Stimulated activated CD4-positive, alpha-beta T cell treated with anti-CD3 and anti-CD28 coated beads, Interleukin-2, amount 100 ng/mL, for 4 hours (primary cell): Measurements from ENCODE around the gene HUS1.
"Not testable (repeated sequence)": the region's sequence is repeated elsewhere in the genome, so short reads cannot be mapped to it uniquely, and the experiment has no call there.

Experiments used
- DNase-seq: peaks from one replicate; pipeline ENCODE4 v3.0.0-alpha.2; 2020; ENCODE audit warnings: low read depth

Gene HUS1

DNA sequence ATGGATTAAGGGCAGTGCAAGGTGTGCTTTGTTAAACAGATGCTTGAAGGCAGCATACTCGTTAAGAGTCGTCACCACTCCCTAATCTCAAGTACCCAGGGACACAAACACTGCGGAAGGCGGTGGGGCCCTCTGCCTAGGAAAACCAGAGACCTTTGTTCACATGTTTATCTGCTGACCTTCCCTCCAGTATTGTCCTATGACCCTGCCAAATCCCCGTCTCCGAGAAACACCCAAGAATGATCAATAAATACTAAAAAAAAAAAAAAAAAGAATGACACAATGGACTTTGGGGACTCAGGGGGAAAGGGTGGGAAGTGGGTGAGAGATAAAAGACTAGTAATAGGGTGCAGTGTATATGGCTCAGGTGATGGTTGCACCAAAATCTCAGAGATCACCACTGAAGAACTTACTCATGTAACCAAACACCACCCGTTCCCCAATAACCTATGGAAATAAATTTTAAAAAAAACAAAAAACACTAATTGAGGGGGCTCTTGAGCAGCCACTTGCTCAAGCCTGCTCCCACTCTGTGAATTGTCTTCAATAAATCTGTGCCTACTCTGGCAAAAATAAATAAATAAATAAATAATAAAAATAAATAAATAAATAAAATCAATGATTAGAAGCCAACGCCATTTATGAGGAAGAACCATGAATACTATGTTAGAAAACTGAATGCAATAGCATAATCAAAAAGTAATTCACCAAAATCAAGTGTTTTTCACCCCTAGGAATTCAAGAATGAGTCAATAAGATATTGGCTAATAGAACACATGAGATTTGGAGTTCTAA, 56.1 kb downstream of the HUS1 start:
- not testable (repeated sequence) for DNase-seq

DNA sequence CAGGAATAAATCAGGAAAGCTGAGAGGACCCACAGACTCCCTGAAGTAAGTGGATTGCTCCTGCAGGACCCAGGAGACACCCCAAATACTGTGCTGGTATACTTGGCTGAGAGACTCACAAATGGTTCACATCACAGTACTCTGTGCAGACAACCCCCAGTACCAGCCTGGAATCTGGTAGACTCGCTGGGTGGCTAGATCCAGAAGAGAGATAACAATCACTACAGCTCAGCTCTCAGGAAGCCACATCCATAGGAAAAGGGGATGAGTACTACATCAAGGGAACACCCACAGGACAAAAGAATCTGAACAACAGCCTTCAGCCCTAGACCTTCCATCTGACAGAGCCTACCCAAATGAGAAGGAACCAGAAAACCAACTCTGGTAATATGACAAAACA, 62.9 kb downstream of the HUS1 start:
- DNase-seq, result not testable (repeated sequence)

GRCh38 chr7:47915616-47915976, 63.8 kb downstream of the HUS1 start:
- no peak for DNase-seq

GRCh38 chr7:47914717-47915615, 64.4 kb downstream of the HUS1 start:
- DNase-seq, result no peak
